Chondrocyte (in vitro differentiated cells): ENCODE results near the gene SDHB. TPM values are rescaled to one million over a fixed set of nuclear protein-coding genes. Genes with fewer than 3 reads are reported as not detected.

Source experiments
- DNase-seq: peaks from one replicate; pipeline ENCODE4 v3.0.0; 2021; ENCODE audit warnings: mixed read lengths, low spot score
- H3K27ac Mint-ChIP-seq: one replicate; pipeline ENCODE4 v1.8.0; 2021; ENCODE audit warnings: mild to moderate bottlenecking, moderate library complexity, mixed read lengths; ENCODE audit not compliant: unreplicated experiment
- H3K27me3 Mint-ChIP-seq: 2 replicates; pipeline ENCODE4 v1.8.0; 2021; ENCODE audit warnings: low read depth, mixed read lengths
- H3K36me3 Mint-ChIP-seq: 2 replicates; pipeline ENCODE4 v1.8.0; 2021; ENCODE audit warnings: low read depth, mixed read lengths
- H3K4me1 Mint-ChIP-seq: 2 replicates; pipeline ENCODE4 v1.8.0; 2021; ENCODE audit warnings: low read depth, mild to moderate bottlenecking, mixed read lengths
- H3K4me3 Mint-ChIP-seq: one replicate; pipeline ENCODE4 v1.8.0; 2021; ENCODE audit warnings: mild to moderate bottlenecking, moderate library complexity, mixed read lengths; ENCODE audit not compliant: unreplicated experiment
- H3K9me3 Mint-ChIP-seq: 2 replicates; pipeline ENCODE4 v1.8.0; 2021; ENCODE audit warnings: low read depth, mixed read lengths
- total RNA-seq: library from RNA; stranded (reverse); gene quantifications from 3 replicates; pipeline ENCODE4 v1.2.1, GENCODE V29; 2021
- TF ChIP-seq, protein P1 (sequence below): fragments of 200-600 bp; sonication (generic); IDR thresholded peaks from 2 replicates; pipeline ENCODE4 v1.5.0; 2021; ENCODE audit warnings: antibody characterized with exemption, mild to moderate bottlenecking, moderate library complexity

The SDHB gene
- total RNA-seq, 1 donor from 2014 or later = 54.7 TPM

DNA sequence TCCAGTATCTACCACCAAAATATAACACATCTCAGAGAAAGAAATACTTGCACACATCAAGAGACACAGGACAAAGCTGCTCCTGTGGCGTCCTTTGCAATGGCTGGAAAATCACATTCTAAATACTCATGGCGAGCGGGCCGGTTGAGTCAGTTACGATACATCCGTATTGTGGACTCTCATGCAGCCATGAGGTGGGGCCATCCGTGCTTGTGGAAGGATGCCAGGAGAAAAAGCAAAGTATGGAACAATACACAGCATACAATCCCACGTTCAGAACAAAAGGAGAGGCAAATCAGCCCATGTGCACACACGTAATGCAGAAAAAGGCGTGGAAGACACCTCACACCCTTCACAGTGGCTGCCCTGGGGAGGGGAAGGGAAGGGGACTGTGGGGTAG is 55.2 kb downstream of the SDHB start:
- DNase-seq = no peak
- Mint-ChIP-seq H3K36me3 (peaks cover 25% of the 10 kb centered on the region), H3K9me3 (no peaks in the 10 kb centered on the region), H3K27ac (no peak overlapping the region), H3K4me1 (no peaks in the 10 kb centered on the region), H3K4me3 (no peak overlapping the region), H3K27me3 (no peaks in the 10 kb centered on the region)
- TF ChIP-seq, protein P1, sequence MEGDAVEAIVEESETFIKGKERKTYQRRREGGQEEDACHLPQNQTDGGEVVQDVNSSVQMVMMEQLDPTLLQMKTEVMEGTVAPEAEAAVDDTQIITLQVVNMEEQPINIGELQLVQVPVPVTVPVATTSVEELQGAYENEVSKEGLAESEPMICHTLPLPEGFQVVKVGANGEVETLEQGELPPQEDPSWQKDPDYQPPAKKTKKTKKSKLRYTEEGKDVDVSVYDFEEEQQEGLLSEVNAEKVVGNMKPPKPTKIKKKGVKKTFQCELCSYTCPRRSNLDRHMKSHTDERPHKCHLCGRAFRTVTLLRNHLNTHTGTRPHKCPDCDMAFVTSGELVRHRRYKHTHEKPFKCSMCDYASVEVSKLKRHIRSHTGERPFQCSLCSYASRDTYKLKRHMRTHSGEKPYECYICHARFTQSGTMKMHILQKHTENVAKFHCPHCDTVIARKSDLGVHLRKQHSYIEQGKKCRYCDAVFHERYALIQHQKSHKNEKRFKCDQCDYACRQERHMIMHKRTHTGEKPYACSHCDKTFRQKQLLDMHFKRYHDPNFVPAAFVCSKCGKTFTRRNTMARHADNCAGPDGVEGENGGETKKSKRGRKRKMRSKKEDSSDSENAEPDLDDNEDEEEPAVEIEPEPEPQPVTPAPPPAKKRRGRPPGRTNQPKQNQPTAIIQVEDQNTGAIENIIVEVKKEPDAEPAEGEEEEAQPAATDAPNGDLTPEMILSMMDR = no peak

DNA sequence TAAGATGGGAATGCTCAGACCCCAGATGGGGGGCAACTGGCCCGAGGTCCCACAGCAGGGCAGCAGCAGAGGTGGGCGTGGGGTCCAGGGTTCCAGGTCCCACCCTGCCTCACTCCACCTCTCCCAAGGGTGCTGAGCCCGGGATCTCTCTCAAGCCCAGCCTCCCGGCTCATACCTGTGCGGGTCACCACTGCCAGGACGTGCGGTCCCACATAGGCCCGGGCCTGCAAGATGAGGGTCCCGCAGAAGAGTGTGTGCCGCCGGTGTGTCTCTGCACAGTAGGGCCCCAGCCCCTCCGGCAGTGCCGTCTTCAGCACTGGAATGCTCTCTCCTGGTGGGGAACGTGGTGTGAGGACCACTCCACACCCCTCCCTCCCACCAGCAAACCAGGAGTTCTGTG is 57.0 kb downstream of the SDHB start:
- TF ChIP-seq, protein P1 = no peak
- DNase-seq = no peak
- Mint-ChIP-seq H3K4me1 (no peaks in the 10 kb centered on the region), H3K36me3 (peaks cover 19% of the 10 kb centered on the region), H3K27me3 (no peaks in the 10 kb centered on the region), H3K4me3 (no peak overlapping the region), H3K27ac (no peak overlapping the region), H3K9me3 (no peaks in the 10 kb centered on the region)

DNA sequence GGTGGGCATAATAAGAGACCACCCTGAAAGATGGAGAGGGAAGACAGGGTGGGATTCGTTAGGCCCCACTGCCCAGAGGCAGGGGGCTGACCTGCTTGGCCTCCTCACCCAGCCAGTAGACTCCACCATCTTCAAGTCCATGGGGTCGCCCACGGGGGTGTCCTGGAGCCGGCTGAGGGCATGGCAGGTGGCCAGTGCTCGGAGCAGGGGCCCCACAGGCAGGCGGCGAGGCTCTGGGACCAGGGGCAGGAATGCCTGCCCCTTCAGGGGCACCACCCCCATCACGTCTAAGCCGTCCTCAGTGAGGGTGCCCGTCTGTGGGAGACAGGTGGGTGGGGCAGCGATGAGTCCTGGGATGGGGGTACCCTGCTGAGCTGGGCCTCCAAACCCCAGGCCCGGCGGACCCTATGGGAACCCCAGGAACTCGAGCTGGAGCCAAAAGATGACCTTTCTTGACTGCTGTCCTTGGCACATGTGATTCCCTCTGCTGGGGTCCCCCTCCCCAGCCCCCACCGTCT is 60.3 kb downstream of the SDHB start:
- Mint-ChIP-seq H3K4me3 (no peak overlapping the region), H3K27ac (no peak overlapping the region)
- no peak for DNase-seq

DNA sequence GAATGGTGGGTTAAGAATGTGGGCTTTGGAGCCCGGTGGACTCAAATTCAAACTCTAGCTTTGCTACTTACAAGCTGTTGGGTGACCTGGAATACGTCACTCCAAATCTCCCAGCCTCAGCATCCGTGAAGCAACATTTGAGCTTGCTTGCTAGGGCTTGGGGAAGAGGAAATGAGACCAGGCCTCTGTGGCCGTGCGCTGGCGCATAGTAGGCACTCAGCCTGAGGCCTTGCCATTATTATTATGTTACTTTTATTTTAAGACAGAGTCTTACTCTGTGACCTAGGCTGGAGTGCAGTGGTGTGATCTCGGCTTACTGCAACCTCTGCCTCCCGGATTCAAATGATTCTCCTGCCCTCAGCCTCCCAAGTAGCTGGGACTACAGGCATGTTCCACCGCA is 61.2 kb downstream of the SDHB start:
- Mint-ChIP-seq H3K4me3 (no peak overlapping the region), H3K27ac (no peak overlapping the region), H3K36me3 (peaks cover 12% of the 10 kb centered on the region), H3K9me3 (no peaks in the 10 kb centered on the region), H3K27me3 (no peaks in the 10 kb centered on the region), H3K4me1 (no peaks in the 10 kb centered on the region)
- TF ChIP-seq, protein P1 = no peak
- DNase-seq = no peak

More for the DNA sequence above, 60.3 kb downstream of the SDHB start:
- Mint-ChIP-seq H3K27me3 (no peaks in the 10 kb centered on the region), H3K36me3 (peaks cover 13% of the 10 kb centered on the region), H3K9me3 (no peaks in the 10 kb centered on the region), H3K4me1 (no peaks in the 10 kb centered on the region)
- TF ChIP-seq, protein P1 = no peak

DNA sequence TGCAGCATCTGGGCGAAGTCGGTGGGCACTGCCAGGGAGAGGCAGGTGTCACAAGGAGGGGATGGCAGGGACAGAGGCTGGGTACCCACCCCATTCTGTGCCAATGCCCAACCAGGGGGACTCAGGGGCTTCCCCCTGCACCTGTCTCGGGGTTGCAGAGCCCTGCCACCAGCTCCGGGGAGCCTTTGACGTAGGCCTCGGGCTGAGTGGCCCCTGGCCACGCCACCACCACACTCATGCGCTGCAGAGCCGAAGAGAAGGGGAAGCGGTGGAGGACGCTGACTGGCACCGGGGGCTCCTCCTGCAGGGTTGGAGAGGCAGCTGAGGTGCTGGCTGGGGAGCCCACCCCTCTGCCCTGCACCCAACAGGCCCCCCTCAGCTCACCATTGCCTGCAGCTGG is 61.7 kb downstream of the SDHB start:
- Mint-ChIP-seq H3K36me3 (peaks cover 12% of the 10 kb centered on the region), H3K27me3 (no peaks in the 10 kb centered on the region), H3K4me1 (no peaks in the 10 kb centered on the region), H3K27ac (no peak overlapping the region), H3K4me3 (no peak overlapping the region), H3K9me3 (no peaks in the 10 kb centered on the region)
- TF ChIP-seq, protein P1 = no peak
- no peak for DNase-seq
